Activated naive CD8-positive, alpha-beta T cell treated with anti-CD3 and anti-CD28 coated beads for 36 hours (primary cell): Measurements from ENCODE around the gene TECTA. TPM values are rescaled to one million over a fixed set of nuclear protein-coding genes. Genes with fewer than 3 reads are reported as not detected.

Experiments
- DNase-seq: peaks from one replicate; pipeline ENCODE4 v3.0.0; 2021
- H3K27ac Mint-ChIP-seq: one replicate; pipeline ENCODE4 v1.8.0; 2022; ENCODE audit warnings: mild to moderate bottlenecking, moderate library complexity, mixed read lengths
- H3K27me3 Mint-ChIP-seq: one replicate; pipeline ENCODE4 v1.8.0; 2022; ENCODE audit warnings: mild to moderate bottlenecking, mixed read lengths
- H3K36me3 Mint-ChIP-seq: one replicate; pipeline ENCODE4 v1.8.0; 2021; ENCODE audit warnings: mild to moderate bottlenecking, mixed read lengths
- H3K4me1 Mint-ChIP-seq: one replicate; pipeline ENCODE4 v1.8.0; 2021; ENCODE audit warnings: mixed read lengths
- H3K4me3 Mint-ChIP-seq: one replicate; pipeline ENCODE4 v1.8.0; 2022; ENCODE audit warnings: mild to moderate bottlenecking, moderate library complexity, mixed read lengths
- H3K9me3 Mint-ChIP-seq: one replicate; pipeline ENCODE4 v1.8.0; 2022; ENCODE audit warnings: mixed read lengths
- total RNA-seq, 2 experiments: library from RNA; stranded (reverse); gene quantifications; one replicate each; pipeline ENCODE4 v1.2.3, GENCODE V29; 2021

TECTA gene
- total RNA-seq, 2 experiments from 2014 or later = 0.31 to 0.40 TPM

DNA sequence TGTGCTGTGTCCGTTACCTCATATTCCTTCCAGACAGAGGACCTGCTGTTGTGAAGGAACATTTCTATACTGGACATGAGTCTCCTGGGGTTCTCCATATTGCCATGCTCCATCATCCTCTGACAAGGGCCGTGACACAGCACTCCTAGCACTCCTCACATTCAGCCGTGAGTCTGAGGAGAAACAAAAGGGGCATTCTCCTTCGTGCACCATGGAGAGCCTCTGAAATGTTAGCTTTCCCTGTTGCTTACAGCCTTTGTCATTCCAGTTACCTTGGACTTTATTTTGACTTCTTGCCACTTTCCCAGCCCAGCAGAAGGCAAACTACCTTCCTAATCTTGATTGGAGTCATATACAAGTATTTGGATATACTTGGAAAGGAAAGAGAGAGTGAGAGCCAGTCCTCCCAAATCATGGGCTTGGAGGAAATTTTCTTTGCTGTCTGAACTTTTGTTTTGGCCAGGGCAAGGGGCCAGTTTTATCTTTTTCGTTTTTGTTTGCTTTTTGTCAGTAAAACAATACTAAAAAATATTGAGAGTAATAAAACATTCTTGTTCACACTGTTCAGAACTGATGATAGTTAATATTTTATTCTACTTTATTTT is 29.1 kb upstream of the TECTA start:
- peaks cover 3% of the 10 kb centered on the region for H3K4me1 Mint-ChIP-seq
- no peaks in the 10 kb centered on the region for H3K27me3 Mint-ChIP-seq
- H3K36me3 Mint-ChIP-seq = peaks cover 30% of the 10 kb centered on the region
- no peak overlapping the region for H3K4me3 Mint-ChIP-seq
- H3K9me3 Mint-ChIP-seq = peaks cover 8% of the 10 kb centered on the region
- no peak for DNase-seq
- H3K27ac Mint-ChIP-seq = no peak overlapping the region

DNA sequence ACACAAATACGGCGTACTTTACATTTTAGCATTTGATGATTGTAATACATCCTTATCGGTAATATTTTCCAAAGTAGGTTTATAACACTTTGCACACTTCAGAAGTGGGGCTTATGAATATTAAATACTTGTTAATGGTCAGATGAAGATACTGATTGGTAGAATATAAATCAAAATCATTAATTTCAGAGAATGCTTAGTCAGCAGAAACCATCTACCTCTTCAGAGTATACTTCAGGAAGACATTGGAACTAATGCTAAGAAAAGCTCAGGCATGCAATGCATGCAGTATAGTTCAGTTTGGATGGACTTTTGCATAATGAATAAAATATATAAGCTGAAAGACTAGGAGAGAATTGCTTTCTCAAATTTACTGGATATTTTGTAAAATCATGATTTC is 19.7 kb upstream of the TECTA start:
- H3K4me3 Mint-ChIP-seq = no peak overlapping the region
- H3K27me3 Mint-ChIP-seq = no peaks in the 10 kb centered on the region
- peaks cover 7% of the 10 kb centered on the region for H3K36me3 Mint-ChIP-seq
- H3K27ac Mint-ChIP-seq = no peak overlapping the region
- H3K4me1 Mint-ChIP-seq = peaks cover 12% of the 10 kb centered on the region
- H3K9me3 Mint-ChIP-seq = no peaks in the 10 kb centered on the region
- no peak for DNase-seq

DNA sequence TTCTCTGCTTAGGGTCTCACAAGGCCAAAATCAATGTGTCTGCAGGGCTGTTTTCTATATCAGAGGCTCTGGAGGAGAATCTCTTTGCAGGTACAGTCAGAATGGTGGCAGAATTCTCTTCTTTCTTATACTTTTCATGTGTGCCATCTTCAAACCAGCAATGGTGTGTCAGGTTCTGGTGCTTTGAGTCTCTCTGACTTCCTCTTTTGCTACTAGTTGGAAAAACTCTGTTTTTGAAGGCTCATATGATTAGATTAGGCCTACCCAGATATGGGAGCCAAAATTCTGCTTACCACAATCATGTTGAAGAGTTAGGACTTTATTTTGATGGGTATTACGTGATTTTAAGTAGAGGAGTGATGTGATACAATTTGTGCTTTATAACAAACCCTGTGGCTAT is 18.8 kb upstream of the TECTA start:
- Mint-ChIP-seq H3K36me3 (peaks cover 10% of the 10 kb centered on the region), H3K9me3 (no peaks in the 10 kb centered on the region), H3K27me3 (no peaks in the 10 kb centered on the region), H3K4me1 (peaks cover 12% of the 10 kb centered on the region), H3K27ac (no peak overlapping the region), H3K4me3 (no peak overlapping the region)
- DNase-seq = no peak

DNA sequence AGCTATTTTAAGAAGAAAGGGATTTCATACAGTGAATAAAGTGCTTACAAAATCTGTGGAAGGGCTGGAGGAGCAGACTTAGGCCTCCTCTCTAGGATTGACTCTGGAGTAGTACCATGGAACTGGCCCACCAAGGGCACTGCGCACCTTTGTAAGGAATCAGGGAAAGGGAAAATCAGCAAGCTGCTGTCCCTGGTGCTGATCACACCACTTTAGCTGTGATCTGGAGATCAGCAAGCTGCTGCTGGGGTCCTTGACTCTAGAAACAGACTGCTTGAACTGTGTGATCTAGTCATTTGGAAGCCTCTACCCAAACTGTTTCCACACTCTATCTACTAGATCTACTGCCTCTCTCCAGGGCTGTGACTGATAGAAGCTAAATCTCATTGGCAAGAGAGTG is 18.4 kb upstream of the TECTA start:
- Mint-ChIP-seq H3K27me3 (no peaks in the 10 kb centered on the region), H3K27ac (no peak overlapping the region), H3K4me1 (peaks cover 12% of the 10 kb centered on the region), H3K4me3 (no peak overlapping the region), H3K9me3 (no peaks in the 10 kb centered on the region), H3K36me3 (peaks cover 14% of the 10 kb centered on the region)
- DNase-seq = no peak

DNA sequence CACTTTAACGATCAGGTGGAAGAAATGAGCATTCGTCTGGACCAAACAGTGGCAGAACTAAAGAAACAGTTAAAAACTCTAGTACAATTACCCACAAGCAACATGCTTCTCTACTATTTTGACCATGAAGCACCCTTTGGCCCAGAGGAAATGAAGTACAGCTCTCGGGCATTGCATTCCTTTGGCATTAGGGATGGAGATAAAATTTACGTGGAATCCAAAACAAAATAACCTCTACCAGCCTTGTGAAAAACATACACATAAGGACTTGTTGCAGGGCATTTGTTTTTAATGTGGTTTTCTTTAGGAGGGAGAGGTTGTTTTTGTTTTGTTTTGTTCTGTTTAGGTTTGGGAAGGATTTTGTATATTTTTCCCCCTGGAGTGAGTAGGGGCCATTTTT is 14.2 kb upstream of the TECTA start:
- Mint-ChIP-seq H3K36me3 (peaks cover 10% of the 10 kb centered on the region), H3K4me1 (no peaks in the 10 kb centered on the region), H3K27ac (no peak overlapping the region), H3K27me3 (no peaks in the 10 kb centered on the region), H3K9me3 (no peaks in the 10 kb centered on the region), H3K4me3 (no peak overlapping the region)
- no peak for DNase-seq

DNA sequence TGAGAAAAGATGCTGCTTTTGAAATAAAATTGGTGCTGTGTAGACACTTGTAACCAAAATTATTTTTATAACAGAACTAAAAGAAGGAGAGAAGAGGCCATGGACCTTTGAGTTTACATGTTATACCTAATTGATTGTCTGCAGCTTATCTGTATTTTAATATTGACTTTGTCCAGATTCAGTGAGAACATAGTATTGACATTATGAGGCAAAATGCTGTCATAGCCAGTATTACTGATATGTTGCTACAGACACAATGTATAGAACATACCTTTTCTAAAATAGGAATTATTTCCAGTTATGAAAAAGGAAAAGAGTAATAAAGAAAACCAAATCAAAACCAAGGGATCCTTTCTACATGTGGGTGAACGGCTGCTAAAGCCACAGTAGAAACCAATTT is 11.5 kb upstream of the TECTA start:
- H3K27me3 Mint-ChIP-seq = no peaks in the 10 kb centered on the region
- no peak overlapping the region for H3K4me3 Mint-ChIP-seq
- no peak overlapping the region for H3K27ac Mint-ChIP-seq
- peaks cover 7% of the 10 kb centered on the region for H3K36me3 Mint-ChIP-seq
- no peaks in the 10 kb centered on the region for H3K9me3 Mint-ChIP-seq
- H3K4me1 Mint-ChIP-seq = no peaks in the 10 kb centered on the region
- no peak for DNase-seq

DNA sequence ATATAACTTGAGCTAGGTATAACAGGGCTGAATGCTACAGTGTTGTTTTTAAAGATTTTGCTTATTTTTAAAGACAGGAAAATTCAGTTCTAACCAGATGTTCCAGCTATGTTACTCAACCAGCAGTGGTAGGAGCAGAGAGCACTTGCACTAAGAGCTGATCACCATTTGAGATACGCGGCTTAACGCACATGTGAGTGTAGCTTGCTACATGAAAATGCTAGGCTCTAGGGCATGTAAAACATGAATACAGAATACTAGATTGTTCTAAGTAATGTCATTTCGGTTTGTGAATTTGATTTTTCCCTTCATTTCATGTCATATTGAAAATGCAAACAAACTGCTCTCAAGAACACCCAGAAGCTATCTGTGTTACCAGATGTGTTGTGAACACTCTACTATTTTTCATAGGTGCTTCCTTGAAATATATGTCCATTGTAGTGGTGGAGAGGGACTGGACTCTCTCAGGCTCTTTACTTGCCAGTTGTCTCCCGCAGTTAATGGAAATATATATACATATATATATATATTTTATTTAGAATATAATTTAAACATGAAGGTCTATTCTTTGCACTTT is 10.8 kb upstream of the TECTA start:
- Mint-ChIP-seq H3K4me1 (no peaks in the 10 kb centered on the region), H3K27ac (no peak overlapping the region), H3K4me3 (no peak overlapping the region), H3K27me3 (no peaks in the 10 kb centered on the region), H3K9me3 (no peaks in the 10 kb centered on the region), H3K36me3 (peaks cover 7% of the 10 kb centered on the region)
- DNase-seq = no peak

DNA sequence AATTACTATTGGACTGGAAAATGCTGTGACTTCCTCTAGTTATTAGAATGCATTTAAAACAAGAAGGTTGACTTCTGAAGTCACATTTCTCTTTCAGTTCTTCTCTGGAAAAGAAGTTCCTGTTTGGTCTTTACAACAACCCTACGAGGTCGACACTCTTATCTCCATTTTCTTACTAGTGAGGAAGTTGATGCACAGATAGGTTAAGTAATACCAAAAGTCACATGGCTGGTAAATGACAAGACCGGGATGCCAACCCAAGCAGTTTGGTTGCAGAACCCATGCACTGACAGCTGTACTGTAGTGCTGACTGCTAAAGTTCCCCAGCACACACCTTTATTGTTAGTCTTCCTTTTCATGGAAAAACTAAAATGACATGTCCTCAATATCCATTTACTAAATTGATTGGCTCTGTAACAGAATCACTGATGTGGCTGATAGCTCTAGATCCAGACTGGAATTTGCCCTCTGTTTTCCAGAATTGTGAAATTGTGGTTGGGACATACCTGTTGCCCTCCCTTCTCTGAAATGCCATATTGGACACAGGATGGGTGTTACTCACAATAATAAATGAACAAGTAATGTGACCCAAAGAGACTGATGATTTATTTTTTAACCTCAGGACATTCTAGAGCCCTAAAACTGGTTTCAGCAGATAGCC is 9.4 kb upstream of the TECTA start:
- Mint-ChIP-seq H3K4me1 (no peaks in the 10 kb centered on the region), H3K27me3 (no peaks in the 10 kb centered on the region), H3K27ac (no peak overlapping the region), H3K4me3 (no peak overlapping the region), H3K9me3 (no peaks in the 10 kb centered on the region), H3K36me3 (peaks cover 7% of the 10 kb centered on the region)
- no peak for DNase-seq

DNA sequence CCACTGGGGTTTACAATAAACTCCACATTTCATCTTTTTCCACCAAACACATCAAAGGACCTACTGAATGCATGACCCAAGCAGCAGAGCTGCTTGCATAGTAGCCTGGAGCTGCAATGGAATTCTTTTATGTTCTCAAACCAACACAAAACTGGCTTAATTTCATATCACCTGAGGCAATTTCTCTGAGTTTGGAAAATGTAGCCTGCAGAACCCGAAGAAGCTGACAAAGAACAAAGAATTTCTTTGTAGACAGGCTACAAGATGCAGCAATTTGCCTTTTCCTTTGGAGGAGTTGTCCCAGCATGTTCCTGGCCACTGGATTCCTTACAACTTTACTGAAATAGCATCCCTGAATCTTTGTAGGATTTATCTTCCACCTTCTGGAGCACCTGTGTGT is 5.5 kb upstream of the TECTA start:
- no peak overlapping the region for H3K4me3 Mint-ChIP-seq
- no peaks in the 10 kb centered on the region for H3K27me3 Mint-ChIP-seq
- no peaks in the 10 kb centered on the region for H3K36me3 Mint-ChIP-seq
- H3K9me3 Mint-ChIP-seq = no peaks in the 10 kb centered on the region
- no peak for DNase-seq
- H3K4me1 Mint-ChIP-seq = no peaks in the 10 kb centered on the region
- H3K27ac Mint-ChIP-seq = no peak overlapping the region

DNA sequence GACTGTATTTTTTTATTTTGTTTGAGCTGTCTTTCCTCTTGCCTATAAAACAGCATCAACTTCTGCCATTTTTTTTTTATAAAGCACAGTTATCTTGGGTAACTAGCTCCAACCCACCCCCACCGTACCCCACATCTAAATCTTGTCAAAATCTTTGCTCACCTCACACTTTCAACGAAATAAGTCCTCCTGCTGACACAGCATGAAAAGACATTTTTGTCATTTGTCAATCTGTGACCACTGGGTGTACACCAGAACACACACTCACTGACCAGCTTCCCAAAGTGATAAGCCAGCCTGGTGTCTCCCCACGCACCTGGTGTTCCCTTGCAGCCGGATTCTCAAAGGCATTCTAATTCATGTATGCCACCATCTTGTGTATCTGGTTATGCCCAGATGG is 1.7 kb upstream of the TECTA start:
- Mint-ChIP-seq H3K36me3 (no peaks in the 10 kb centered on the region), H3K27me3 (no peaks in the 10 kb centered on the region), H3K9me3 (no peaks in the 10 kb centered on the region), H3K27ac (no peak overlapping the region), H3K4me3 (no peak overlapping the region), H3K4me1 (no peaks in the 10 kb centered on the region)
- no peak for DNase-seq

DNA sequence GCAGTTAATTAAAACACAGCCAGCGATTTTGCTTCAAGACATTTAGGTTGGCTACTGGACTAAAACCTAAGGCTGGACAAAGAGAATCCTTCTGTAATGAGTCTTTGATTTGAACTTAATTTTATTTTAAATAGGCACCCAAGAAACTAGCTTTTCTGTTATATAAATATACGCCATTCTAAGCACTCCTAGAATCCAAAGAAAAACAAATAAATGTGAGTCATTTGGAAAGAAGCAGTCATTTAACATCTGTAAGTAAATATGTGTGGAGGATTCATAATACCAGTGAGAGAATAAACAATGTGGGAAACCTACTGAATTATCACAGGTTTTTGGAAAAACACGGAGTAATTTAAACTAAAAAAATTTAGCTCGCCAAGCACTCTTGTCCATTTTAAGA is 1.2 kb upstream of the TECTA start:
- no peak for DNase-seq
- H3K27ac Mint-ChIP-seq = no peak overlapping the region
- no peaks in the 10 kb centered on the region for H3K36me3 Mint-ChIP-seq
- H3K4me3 Mint-ChIP-seq = no peak overlapping the region
- no peaks in the 10 kb centered on the region for H3K27me3 Mint-ChIP-seq
- H3K9me3 Mint-ChIP-seq = no peaks in the 10 kb centered on the region
- H3K4me1 Mint-ChIP-seq = no peaks in the 10 kb centered on the region

DNA sequence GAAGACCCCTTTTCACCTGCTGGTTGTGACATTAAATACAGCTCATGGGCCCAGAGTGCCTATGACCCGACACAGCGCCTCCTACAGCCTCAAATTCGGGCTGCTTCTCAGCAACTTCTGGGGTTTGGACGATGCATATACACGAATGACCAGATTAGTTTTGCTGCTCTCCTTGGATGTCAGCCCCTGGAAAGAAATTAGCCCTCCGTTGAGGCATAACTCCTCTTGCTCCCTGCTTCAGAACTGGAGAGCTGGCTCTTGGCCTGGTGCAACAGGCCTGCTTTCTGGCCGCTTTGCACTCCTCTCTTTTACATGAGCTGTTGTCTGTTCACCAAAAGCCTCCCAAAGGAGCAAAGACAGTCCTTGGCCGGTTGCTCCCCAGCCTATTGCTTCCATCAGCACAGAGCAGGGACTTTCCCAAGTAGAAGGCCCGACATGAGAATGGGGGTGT is 3.3 kb downstream of the TECTA start:
- no peaks in the 10 kb centered on the region for H3K36me3 Mint-ChIP-seq
- H3K4me3 Mint-ChIP-seq = no peak overlapping the region
- H3K27me3 Mint-ChIP-seq = no peaks in the 10 kb centered on the region
- DNase-seq = no peak
- no peaks in the 10 kb centered on the region for H3K4me1 Mint-ChIP-seq
- no peak overlapping the region for H3K27ac Mint-ChIP-seq
- no peaks in the 10 kb centered on the region for H3K9me3 Mint-ChIP-seq

DNA sequence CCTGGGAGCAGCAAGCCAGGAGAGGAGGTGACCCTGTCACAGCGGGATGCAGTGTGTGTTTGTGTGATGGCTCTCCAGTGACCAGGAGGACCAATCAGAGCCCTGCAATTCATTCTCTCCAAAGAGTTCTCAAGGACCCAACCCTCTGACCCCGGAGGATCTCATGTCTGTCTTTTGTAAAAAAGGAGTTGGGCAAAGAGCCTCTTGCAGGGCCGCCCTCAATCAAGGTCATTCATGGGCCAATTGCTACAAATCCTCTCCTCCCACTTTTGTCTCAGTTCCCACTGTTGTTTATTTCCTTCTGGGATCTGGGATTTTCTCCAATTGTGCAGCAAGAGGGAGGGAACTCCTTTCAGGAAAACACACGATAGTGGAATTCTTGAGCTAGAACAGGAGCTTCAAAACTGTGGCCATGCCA is 4.0 kb downstream of the TECTA start:
- Mint-ChIP-seq H3K4me1 (no peaks in the 10 kb centered on the region), H3K36me3 (no peaks in the 10 kb centered on the region), H3K27me3 (no peaks in the 10 kb centered on the region), H3K27ac (no peak overlapping the region), H3K9me3 (no peaks in the 10 kb centered on the region), H3K4me3 (no peak overlapping the region)
- DNase-seq = no peak

DNA sequence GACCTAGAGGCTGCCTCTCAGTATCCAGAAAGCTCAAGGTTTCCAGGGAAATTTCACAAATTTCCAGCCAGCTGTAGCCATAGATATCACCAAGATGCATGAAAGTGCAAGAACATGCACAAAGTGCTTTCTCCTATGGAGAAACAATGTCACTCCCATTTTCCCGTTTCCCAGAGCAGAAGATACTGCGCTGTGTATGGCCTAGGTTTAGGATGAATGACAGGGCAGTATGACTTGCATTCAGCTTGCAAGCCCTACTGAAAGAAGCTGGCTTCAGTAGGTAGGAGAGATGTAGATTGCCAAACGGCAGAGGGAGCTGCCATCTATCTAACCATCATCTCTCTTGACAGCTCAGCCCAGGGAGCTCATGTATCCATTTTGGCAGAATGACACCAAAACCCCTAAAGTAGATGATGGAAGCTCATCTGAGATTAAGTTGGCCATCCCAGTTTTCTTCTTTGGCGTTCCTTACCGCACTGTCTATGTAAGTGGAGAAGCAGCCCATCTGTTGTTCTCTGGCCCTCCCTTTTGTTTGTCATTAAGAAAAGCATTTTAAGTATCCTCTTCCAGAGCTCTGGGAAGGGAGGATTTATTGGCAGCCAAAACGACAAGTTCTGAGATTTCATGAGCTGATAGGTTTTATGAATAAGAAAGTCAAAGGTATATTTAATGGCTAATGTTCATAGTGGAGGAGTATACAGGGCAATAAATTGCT is 4.6 kb downstream of the TECTA start:
- Mint-ChIP-seq H3K4me3 (no peak overlapping the region), H3K27me3 (no peaks in the 10 kb centered on the region), H3K36me3 (no peaks in the 10 kb centered on the region), H3K9me3 (no peaks in the 10 kb centered on the region), H3K27ac (no peak overlapping the region), H3K4me1 (no peaks in the 10 kb centered on the region)
- no peak for DNase-seq

DNA sequence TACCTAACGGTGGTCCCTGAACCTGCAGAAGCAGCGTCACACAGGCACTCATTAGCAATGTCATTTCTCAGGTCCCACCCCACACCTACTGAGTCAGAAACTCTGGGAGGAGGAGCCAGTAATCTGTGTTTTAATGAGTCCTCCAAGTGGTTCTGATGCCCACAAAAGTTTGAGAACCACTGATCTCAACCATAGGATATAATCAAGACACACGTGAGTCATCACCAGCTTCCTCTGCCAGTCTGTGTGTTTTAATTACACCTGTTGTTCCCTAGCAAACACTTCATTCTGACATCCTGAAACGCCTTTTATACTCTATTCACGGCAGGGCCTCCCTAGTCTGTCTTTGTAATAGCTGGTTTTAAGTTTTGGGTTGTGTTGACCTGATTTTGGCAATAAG is 5.8 kb downstream of the TECTA start:
- Mint-ChIP-seq H3K27me3 (peaks cover 9% of the 10 kb centered on the region), H3K27ac (no peak overlapping the region), H3K36me3 (no peaks in the 10 kb centered on the region), H3K4me1 (no peaks in the 10 kb centered on the region), H3K4me3 (no peak overlapping the region), H3K9me3 (no peaks in the 10 kb centered on the region)
- DNase-seq = no peak
